HG03045 (cell line): ENCODE data around the gene KIAA0408.
A peak's percentile ranks its signal among the peaks of the same experiment; 100 is the strongest.

Experiments
- ATAC-seq: cut with Tn5 transposase; IDR thresholded peaks from one replicate; pipeline ENCODE4 v1.9.1; 2021; ENCODE audit warnings: mild to moderate bottlenecking, moderate library complexity; ENCODE audit not compliant: unreplicated experiment

KIAA0408 gene

DNA sequence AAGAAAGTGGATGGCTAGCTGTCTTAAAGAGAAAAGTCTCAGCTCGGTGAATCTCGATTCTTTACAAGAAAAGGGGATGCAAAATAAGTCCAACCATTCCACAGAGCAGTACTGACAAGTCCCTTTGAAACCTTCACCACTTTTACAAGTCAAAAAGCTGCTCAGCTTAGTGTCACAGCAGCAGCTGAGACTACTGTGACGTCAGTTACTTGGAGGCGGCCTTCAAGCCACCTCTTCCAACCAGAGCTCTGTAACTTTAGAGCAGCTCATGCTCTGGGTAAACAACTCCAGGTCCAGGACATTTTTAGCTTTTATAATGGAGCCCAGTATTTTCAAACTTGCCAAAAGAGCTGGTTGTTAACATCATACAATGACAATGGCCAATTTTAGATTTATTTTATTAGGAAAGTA lies at the start of gene KIAA0408:
TSS of gene KIAA0408 (minus strand) at position 159 of the 411 bp plus-strand sequence. CDS start 5,408 bp downstream, outside the sequence.
- ATAC-seq, result no peak

DNA sequence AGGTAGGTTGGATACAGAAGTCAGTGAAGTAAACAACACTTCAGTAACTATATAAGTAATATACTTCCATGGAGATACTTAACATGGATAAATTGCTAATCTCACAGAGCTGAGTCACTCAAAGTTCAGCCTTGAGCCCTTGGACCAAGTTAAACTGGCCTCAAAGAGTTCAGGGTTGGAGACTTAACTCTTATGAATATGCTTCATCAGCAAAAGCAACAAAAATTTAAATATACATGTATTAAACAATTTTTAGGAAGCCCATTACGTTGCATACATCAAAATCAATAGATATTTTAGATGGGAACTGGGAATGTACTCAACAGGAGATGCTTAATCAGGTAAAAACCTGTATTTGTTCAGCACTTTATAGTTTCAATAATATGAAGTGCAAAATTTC lies 47.7 kb upstream of the KIAA0408 start:
- ATAC-seq, result no peak

DNA sequence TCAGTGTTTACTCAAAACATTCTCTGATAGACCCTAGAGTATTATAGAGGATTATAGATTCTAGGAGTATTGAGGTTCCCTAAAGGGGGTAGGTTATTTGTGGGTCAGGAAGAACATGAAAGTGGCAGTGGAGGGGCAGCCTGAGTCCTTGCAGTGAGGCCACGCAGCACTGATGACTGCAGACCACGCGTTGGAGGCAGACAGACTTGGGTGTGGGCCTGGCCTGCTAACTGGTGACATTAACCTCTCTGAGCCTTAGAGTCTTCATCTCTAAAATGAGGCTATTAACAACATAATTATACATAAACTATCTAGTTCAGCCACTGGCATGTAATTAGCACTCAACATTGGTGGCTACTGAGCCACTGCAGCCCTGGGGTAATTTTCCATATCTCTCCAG lies 43.8 kb upstream of the KIAA0408 start:
- no peak for ATAC-seq

DNA sequence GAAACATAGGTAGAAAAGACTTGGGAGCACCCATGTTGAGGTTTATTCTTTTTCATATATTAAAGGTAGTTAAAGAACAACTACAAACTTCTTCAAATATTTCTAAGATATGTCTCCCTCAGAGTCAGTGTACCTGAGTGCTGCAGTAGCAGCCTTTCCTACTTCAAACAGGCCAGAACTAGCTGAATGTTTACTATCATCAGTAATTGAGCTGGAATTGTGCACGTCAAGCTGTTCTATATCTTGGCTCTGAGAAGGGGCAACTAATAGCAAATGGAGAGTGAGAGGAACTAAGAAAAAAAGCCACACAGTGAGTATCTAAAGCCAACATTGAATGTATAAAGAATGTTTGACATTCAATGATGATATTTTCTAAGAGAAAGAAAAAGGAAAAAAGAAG lies 38.2 kb upstream of the KIAA0408 start:
- no peak for ATAC-seq

DNA sequence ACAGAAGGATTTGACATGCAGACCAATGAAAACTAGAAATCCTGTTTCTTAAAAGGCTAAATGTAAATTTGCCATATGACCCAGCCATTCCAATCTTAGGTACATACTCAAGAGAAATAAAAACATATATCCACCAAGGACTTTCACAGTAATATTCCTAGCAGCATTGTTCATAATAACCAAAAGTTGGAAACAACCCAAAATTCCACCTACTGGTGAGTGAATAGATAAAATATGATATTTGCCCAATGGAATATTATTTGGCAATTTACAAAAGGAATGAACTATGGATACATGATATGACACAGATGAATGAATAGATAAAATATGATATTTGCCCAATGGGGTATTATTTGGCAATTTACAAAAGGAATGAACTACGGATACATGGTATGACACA lies 37.3 kb upstream of the KIAA0408 start:
- no peak for ATAC-seq

DNA sequence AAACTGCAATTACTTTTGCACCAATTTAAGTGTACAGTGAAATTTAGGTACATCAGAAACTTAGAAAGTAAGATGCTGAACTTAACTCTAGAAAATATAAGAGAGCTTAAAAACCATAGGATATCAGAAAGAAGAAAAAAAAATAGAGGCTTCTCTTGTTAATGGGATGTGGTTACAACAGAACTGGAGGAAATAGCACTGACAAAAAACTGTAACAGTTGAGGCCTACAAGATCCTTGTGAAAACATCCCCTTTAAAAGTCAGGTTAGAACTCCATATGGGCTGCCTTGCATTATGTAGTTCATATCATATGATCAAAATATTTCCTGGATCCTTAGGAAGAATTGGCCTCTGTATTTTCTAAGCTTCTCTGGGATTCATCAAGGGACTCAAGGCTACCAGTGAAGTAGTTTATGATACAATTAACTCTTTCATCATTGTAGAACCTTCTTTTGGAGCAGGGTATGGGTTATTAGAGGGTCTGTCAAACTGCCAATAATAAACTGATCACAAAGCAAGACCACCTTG lies 35.1 kb upstream of the KIAA0408 start:
- ATAC-seq, result no peak

DNA sequence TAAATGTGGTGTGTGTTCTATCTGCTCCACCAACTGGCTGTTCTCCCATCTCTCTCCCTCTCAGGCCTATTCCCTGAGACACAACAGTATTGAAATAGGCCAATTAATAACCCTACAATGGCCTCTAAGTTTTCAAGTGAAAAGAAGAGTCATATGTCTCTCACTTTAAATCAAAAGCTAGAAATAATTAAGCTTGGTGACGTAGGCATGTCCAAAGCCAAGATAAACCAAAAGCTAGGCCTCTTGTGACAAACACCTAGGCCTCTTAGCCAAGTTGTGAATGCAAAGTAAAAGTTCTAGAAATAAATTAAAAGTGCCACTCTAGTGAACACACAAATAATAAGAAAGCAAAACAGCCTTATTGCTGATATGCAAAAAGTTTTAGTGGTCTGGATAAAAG lies 30.1 kb upstream of the KIAA0408 start:
- no peak for ATAC-seq

DNA sequence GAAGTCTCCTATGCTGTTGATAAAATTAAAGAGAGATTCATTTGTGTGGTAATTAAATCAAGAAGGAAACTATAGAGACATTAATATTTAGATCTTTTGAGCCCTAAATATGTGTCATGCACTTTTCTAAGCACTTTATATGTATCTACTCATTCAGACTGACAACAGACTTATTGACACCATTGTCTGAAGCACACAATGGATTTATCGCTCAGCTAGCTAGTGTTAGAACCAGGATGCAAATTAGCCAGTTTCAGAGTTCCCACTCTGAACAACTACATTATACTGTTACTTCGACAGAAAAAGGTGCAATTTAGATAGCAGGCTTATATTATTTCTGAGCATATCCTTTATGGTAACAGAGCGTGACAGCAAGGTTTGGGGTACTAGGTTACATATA lies 27.7 kb upstream of the KIAA0408 start:
- no peak for ATAC-seq

DNA sequence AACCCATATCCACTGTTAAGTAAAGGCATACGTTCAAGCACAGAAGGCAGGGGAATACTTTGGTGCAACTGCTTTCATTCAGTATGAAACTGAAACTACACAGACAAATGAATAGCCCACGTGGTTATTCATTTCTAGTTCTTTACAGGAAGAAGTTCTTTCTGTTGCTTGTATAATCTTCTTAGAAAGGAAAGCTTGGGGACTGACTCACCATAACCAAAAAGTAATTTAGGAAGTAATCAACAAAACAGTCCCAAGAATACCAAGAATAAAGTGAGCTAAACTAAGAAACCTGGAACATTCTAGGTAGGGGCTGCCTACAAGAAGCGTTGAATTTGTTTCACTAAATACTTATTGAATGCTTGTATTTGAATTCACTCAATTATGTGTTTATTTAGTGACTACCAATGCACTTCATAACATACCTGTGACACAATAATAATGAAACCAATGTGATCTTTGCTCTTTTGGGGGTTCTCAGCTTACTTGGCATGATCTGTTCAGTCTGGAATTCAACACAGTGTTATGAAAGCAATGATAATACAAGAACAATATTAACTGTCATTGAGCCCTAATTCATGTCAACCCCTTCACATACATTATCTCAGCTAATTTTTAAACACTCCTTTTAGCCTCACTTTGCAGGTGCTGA lies 25.1 kb upstream of the KIAA0408 start:
- peak; percentile 100 for ATAC-seq

DNA sequence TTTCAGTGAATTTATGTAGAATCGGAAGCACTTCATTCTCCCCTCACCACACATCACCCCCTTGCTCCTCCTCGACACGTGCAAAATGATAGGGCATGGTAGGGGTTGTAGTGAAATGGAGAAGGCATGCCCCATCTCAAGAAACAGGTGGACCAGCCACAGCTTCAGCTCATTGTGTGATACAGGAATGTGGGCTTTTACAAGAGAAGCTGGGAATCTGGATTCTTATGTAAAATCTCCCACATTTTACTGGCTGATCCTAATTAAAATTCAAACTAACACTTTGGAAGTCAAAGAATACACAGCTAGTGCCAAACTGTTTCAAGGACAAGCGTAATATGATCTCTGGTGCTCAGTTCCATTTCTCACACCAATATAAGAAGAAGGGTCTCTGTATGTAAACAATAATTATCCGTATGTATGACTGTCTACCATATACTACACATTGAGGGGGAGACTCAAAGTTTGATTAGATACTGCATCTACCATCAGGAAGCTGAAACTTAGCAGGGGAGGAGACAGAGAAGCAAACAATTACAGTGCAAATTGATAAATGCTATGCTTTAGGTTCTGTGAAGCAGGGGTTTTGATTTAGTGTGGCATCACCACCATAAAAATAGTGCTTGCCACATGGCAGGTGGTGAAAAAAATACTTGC lies 24.3 kb upstream of the KIAA0408 start:
- peak; percentile 6 for ATAC-seq

DNA sequence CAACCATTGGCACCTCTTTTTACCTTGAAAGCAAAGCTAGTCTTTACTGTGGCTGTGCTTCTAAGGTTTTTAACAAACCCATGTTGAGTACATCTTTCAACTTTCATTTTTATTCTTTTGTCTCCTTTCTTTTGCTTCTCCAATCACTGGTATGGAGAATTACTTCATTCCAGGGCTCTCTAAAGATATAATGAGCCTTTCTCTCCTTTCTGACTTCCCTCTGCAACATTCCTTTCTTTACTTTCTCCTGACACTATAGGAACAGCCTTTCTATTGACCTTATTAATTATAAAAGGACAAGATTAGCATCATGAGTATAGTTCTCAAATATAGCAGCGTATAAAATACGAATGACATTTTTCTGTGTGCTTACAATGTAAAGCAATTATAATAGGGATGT lies 23.1 kb upstream of the KIAA0408 start:
- no peak for ATAC-seq

DNA sequence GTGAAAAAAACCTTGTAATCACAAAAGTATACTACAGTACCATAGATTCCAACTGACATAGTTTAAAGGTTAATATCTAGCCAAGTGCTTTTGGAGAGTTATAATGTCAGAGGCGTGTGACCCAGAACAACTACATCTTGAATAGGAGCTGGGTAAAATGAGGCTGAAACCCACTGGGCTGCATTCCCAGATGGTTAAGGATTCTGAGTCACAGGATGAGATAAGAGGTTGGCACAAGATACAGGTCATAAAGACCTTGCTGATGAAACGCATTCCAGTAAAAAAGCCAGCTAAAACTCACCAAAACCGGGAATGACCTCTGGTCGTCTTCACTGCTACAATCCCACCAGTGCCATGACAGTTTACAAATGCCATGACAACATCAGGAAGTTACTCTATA lies 22.4 kb upstream of the KIAA0408 start:
- no peak for ATAC-seq

DNA sequence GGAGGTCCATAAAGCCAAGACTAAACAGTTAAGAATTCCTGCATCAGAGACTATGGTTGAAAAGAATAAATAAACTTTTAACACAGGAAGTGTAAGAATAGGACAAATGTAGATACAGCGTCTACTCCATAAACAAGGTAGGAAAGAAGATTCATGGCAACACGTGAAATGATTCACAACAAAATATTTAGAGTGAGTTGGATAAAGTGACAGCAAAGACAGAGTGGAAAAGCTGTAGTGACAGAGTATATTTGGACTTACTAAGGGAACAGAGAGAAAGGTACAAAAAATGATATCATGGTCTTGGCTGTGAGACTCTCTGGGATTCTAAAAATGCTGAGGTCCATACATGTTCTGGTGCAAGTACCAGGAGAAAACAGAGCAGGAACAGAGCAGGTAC lies 21.9 kb upstream of the KIAA0408 start:
- no peak for ATAC-seq

DNA sequence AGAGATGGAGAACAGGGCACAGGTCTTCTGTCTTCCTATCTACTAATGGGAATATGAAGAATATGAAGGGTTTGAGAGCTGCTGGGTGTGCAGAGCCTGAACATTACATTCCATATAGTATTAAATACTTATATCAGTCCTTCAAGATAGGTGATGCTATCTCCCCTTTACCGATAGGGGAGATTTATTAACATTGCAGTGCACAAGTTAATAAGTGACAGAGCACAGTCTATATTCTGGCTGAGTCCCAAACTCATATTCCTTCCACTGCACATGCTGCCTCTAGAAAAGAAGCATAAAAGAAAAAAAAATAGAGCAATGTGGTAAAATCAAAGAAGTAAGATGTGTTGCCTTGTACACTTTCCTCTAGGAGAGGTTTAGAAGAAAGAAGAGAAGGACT lies 18.5 kb upstream of the KIAA0408 start:
- ATAC-seq, result no peak

DNA sequence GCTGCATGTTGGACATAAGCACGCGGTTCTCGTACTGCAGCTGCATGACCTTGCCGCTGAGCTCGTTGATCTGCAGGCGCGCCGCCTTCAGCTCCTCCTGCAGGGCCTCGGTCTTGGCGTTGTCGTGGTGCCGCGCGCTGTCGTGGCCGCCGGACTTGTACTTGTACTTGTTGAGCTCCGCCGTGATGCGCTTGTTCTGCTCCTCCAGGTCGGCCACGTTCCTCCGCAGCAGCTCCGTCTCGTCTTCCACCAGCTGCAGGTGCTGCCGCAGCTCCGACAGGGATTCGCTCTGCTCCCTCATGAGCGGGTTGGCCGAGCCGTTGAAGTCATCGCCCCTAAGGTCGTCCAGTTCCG lies 16.6 kb upstream of the KIAA0408 start:
- no peak for ATAC-seq

DNA sequence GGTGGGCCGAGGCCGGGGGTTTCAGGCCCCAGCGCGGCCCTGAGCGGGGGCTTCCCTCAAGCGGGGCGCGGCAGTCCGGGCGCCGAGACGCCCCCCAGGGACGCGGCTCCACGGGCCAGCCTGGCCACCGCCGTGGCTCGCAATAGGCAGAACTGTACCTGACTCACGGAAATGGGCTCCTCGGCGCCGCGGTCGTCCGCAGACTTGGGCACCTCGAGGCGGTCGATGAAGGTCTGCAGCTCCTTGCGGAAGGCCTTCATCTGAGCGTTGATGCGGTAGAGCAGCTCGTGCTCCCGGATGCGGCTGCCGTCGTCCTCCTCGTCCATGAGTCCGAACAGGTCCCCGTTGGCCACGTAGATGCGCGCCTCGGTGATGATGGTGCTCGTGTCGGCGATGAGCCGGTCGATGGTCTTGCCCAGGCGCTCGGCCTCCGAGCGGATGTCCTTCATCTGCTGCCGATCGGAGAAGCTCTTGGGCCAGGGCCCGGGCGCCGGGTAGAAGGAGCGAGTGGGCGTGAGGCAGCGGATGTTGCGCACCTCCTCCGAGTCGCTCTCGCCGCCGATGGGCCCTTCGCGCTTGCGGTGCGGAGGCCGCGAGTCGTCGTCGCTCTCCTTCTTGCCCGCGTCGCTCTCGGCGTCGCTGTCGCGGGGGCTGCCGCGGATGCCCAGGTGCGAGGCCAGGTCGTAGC lies 16.1 kb upstream of the KIAA0408 start:
- no peak for ATAC-seq

DNA sequence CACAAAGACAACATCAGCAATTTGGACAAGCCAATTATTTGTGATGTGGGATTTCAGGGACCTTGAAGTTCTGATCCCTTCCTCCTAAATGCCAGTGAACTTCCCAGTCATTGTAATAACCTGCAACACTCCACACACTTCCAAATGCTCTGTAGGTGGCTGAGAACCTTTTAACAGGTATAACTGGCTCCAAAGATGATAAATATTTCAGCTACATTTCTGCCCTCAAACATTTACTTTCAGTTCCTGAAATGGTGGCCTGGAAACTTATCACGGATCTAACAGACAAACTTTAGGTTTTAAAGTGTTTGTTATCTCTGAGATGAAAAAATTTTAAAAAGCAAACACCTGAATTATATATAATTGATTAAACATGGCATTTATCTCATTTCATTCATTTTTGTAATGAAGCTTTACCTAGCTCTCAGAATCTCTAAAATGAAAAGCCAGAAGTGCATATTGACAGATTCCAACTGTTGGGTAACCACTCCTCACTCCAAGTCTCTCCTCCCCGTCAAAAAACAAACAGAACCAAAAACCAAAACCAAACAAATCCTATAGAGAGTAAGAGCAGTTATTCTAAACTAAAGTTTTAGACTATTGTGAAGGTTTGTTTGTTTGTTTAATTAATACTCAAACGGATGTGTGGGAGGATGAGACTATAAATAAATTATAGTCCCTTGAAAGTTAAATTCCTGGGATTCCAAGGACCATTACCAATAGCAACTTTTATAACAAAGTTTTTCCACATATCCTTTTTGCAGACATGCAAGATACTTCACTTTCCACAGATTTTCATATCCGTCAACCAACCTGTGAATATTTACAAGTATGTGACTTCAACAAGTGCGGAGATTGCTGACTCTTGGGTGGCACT lies 12.4 kb upstream of the KIAA0408 start:
- no peak for ATAC-seq

DNA sequence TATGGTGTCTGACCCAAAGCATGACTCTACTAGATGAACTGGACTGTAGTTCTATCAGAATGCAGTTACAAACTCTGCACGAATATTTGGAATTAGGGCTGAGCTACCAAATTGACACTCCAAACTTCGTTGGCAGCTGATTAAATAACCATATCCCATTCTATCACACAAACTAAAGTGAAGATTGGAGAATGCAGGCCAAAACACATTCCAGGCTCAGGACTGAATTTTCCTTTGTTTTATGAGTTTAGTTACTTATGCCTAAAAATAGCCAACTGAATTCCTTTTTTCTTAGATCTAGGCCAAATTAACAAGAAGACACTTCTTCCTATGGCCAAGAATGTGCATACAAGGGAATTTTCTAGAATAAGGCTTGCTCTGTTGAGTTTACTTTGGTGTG lies 9.7 kb upstream of the KIAA0408 start:
- no peak for ATAC-seq

DNA sequence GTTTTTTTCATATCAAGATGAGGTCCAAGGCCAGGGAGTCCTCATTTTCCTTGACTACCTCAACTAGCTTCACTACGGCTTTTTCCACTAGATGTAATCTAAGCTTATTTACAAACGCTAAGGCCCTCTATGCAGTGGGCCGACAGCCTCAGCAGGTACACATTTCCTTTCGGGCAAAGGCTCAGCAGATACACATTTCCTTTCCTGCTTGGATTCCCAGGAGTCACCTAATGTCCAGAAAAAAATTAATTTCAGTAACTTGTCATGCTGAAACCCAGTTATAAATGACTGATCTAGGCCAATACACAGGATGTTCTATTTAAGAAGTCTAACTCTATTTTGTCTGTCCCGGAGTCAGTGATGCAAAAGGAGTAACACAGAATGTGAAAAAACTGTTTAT lies 7.2 kb upstream of the KIAA0408 start:
- ATAC-seq, result no peak

DNA sequence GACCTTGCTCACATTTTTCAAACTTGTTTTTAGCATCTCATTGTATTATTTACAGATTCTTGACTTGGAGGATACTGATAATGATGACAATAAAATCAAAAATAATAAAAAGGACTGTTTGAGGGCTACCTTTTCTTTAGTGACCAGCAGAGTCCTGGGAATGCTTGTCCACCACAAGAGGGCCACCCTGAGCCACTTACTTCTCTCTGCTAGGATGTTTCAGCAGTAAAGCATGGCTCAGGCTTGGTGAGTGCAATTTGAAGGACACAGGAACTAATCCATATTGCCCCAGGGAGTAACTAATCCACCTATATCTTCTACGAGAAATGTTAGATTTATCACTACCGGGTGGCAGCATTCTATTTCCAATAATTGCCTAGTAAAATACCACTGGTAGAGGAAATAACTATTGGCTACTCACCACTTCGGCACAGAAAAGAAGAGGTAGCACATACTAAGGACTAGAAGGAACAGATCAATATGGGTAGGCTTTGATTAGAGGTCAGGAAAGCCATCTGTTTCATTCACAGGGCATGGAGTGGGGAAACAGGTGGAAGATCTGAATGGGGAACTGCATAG lies 5.8 kb upstream of the KIAA0408 start:
- peak; percentile 79 for ATAC-seq
